GM13976 (cell line): Measurements from ENCODE around the gene AAGAB.

ENCODE experiments used
- DNase-seq: peaks from one replicate; pipeline ENCODE4 v3.0.0; 2012; ENCODE audit warnings: low spot score
- in situ Hi-C: fragments of 300-500 bp; cut with MboI; formaldehyde crosslinking; loops from one replicate; pipeline ENCODE4 v1.12.0; 2022; ENCODE audit warnings: low sequenced_read_pairs, mixed read lengths, inconsistent platforms; ENCODE audit not compliant: unreplicated experiment
- TF ChIP-seq, protein P1 (sequence below): IDR thresholded peaks from 2 replicates; pipeline ENCODE4 v1.5.1; 2012; ENCODE audit warnings: borderline replicate concordance, mild to moderate bottlenecking; ENCODE audit not compliant: insufficient read depth; ENCODE audit errors: extremely low read depth, missing control alignments, control extremely low read depth

AAGAB gene

GRCh38 chr15:67227431-67227830, 27.0 kb downstream of the AAGAB start:
- in situ Hi-C loops: no loop called here
- TF ChIP-seq, protein P1, sequence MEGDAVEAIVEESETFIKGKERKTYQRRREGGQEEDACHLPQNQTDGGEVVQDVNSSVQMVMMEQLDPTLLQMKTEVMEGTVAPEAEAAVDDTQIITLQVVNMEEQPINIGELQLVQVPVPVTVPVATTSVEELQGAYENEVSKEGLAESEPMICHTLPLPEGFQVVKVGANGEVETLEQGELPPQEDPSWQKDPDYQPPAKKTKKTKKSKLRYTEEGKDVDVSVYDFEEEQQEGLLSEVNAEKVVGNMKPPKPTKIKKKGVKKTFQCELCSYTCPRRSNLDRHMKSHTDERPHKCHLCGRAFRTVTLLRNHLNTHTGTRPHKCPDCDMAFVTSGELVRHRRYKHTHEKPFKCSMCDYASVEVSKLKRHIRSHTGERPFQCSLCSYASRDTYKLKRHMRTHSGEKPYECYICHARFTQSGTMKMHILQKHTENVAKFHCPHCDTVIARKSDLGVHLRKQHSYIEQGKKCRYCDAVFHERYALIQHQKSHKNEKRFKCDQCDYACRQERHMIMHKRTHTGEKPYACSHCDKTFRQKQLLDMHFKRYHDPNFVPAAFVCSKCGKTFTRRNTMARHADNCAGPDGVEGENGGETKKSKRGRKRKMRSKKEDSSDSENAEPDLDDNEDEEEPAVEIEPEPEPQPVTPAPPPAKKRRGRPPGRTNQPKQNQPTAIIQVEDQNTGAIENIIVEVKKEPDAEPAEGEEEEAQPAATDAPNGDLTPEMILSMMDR: no peak
- DNase-seq: no peak

GRCh38 chr15:67225336-67225735, 29.1 kb downstream of the AAGAB start:
- TF ChIP-seq, protein P1: no peak
- in situ Hi-C loops: no loop called here

GRCh38 chr15:67224889-67225288, 29.6 kb downstream of the AAGAB start:
- in situ Hi-C loops: no loop called here
- DNase-seq: no peak
- TF ChIP-seq, protein P1: no peak

More at GRCh38 chr15:67225336-67225735, 29.1 kb downstream of the AAGAB start:
- no peak for DNase-seq

DNA sequence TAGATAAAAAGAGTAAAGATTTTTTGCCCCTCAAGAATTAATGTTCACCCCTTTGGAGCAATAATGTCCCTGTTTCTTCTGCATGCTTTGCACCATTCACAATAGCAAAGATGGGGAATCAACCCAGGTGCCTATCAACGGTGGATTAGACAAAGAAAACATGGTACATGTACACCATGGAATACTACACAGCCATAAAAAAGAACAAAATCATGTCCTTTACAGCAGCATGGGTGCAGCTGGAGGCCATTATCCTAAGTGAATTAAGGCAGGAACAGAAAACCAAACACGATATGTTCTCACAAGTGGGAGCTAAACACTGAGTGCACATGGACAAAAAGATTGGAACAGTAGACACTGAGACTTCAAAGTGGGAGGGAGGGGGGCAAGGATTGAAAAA, 35.2 kb downstream of the AAGAB start:
- in situ Hi-C loops: no loop called here
- DNase-seq: no peak
- TF ChIP-seq, protein P1: no peak

DNA sequence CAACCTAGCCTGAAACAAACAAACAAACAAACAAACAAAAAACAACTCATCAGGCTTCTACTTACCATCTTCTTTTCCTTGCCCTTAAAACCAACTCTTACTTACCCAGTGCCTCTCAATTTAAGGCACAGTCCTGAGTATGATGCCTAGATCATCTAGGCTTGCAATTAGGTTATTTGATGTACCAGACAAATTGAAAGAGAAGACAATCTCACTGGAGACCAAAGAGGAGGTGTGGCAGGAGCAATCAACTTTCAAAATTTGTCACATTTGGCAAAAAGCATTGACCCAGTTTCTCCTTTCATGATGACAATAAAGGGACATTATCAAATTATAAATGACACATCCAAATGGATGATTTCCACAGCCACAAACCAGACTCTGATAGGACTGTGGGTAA, 36.0 kb downstream of the AAGAB start:
- in situ Hi-C loops: no loop called here

DNA sequence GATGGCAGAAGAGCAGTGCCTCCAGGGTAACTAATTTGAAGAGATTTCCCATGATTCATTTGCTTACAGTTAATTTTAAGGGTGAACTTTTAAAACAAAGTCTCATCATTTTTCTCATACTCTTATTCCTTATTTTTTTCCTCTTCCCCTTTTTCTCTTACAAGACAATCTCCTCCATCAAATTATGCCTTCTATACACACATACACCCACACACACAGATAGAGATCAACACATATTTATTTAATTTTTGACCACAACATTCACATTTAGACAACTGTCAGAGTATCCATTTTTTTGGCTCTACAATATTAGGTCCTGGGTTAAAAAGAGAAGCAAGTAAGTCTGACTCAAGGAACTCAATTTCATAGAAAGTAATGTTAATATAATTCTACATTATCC, 37.6 kb downstream of the AAGAB start:
- in situ Hi-C loops: no loop called here
- TF ChIP-seq, protein P1: no peak
- DNase-seq: no peak

More for the DNA sequence above, 36.0 kb downstream of the AAGAB start:
- DNase-seq: no peak
- TF ChIP-seq, protein P1: no peak

- in situ Hi-C loops: no loop called here
- TF ChIP-seq, protein P1: no peak
- no peak for DNase-seq
Measured at GRCh38 chr15:67215102-67215501, 39.4 kb downstream of the AAGAB start.
